IPS DF 19.7 (cell line): ENCODE results near the gene SKAP1.
"Not testable (repeated sequence)": the region's sequence is repeated elsewhere in the genome, so short reads cannot be mapped to it uniquely, and the experiment has no call there.

ENCODE experiments used
- DNase-seq: peaks from one replicate; pipeline ENCODE4 v3.0.0-alpha.2; 2013; ENCODE audit warnings: low read depth, low spot score

SKAP1 gene

GRCh38 chr17:48449335-48449734 lies 19.3 kb upstream of the SKAP1 start:
- DNase-seq = not testable (repeated sequence)

DNA sequence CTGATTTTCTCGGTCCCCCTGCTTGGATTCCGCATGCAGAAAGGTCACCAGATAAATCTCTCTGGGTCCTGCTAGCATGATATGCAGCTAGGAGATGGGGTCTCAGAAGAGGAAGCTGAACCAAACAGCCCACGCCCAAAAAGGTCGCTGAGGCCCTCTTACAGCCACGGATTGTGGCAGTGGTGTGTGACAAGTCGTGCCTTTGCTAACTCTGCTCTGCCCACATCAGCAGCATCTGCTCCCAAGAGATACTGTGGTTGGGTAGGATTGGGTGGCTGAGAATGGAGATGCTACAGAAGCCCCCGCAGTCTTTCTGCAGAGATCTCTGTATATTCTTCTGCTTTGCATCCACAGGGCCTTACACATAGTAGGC lies 15.2 kb upstream of the SKAP1 start:
- no peak for DNase-seq

DNA sequence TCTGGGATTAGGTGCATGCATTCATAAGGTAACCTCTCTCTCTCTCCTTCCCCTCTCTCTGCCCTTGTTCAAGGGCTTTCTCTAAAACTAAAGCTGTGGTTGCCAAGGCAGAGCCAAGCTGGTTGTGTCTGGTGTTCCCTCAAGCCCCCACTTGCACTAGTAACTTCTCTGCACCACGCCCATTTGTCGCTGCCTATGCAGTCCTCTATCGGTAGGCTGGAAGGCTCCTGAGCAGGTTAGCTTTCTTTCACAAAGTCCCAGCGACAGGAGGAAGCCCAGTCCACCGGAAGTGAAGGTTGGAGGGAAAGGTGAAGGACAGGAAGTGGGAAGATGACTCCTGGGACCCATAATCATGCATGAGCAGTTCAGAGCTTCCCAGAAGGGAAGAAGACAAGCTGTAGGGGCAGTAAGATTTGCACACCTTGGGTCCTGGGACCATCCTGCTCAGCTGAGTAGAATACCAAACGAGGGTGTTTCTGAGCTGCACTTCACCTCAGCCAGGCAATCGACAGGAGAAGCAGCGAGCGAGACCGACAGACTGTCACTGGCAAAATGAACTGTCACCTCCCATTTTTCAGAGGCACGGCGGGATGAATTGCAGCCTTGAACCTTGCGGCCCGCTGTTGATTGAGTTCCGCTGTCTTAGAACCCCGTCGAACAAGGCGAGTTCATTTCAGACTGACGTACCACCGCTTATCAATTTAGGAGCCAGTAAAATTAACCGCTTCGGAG lies 14.7 kb upstream of the SKAP1 start:
- no peak for DNase-seq

GRCh38 chr17:48443712-48444111 lies 13.7 kb upstream of the SKAP1 start:
- no peak for DNase-seq

DNA sequence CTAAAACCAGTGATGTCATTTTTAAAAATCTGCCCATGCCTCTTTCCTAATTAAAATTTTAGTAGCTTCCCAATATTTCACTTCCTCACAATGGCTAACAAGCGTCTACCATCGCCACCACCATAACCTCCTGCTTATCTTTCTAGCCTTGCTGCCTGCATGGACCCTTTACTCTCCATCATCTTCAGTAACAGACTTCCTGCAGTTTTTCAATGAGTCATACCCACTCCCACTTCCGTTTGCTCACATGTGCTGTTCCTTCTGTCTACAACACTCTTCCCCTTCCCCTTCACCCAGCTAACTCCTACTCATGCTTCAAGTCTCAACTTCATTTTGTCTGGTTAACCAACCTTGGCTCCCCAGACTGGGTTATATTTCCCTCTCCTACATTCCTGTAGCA lies 12.8 kb upstream of the SKAP1 start:
- no peak for DNase-seq

- DNase-seq = no peak
These were observed 11.8 kb upstream of the SKAP1 start for GRCh38 chr17:48441862-48442261.

- no peak for DNase-seq
These were observed 11.3 kb upstream of the SKAP1 start for GRCh38 chr17:48441231-48441711.

- no peak for DNase-seq
These were observed 10.7 kb upstream of the SKAP1 start for GRCh38 chr17:48440669-48441068.

GRCh38 chr17:48439875-48440505 lies 10.0 kb upstream of the SKAP1 start:
- DNase-seq = no peak

- no peak for DNase-seq
These were observed 9.3 kb upstream of the SKAP1 start for GRCh38 chr17:48439110-48439850.

- DNase-seq = no peak
These were observed 8.6 kb upstream of the SKAP1 start for GRCh38 chr17:48438516-48439061.

DNA sequence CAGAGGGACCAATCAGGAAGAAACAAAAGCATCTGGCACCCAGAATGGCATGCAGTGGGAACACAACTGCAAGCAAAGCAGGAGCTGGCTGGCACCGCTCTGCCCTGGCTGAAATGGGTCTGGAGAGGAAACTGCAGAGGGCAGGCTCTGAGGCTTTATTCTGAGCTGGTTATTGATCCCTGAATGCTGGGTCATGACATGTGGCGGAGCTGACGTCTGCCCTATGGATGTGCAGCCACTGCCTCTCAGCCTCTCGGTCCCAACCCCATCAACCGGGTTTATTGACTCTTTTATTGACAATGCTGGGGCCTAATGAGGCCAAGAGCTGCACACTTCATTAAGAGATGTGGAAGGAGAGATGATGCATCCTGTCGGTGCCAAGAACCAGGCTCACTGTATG lies 3.9 kb upstream of the SKAP1 start:
- DNase-seq = no peak

GRCh38 chr17:48432820-48433775 lies 3.1 kb upstream of the SKAP1 start:
- no peak for DNase-seq

DNA sequence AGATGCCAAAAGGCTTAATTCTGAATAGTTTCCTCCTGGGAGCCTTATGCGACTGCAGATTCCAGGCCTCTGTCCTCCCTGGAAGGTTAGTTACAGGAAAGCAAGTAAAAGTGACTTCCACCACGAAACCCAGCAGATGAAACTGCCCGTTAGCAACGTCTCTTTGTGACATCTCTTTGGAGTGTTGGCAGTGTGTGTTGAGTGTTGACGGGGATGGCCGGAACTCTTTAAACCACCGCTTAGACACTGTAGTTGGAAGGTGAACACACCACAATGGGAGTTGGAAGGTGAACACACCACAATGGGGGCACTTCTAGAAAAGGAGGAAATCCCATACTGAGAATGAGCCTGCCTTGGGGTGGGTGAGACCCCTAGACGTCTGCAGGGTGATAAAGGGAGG lies 858 bp downstream of the SKAP1 start:
- DNase-seq = no peak

DNA sequence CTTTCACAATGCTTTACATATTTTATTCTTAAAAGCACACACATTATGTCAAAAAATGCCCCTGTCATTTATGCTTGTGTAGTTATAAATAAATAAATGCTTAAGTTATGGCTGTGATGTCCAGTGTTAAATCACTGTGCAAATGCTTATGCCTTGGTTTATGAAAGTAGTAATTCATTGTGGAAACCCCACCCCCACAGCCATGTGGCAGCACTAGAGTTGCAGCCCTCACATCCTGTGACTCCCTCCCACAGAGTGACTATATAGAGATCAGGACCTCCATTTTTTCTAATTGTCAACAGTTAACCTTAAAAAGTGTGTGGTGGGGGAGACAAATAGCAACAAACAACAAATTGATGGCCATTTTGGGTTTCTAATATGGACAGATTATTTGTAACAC lies 2.4 kb downstream of the SKAP1 start:
- DNase-seq = no peak

- DNase-seq = no peak
These were observed 3.1 kb downstream of the SKAP1 start for GRCh38 chr17:48426761-48427500.

DNA sequence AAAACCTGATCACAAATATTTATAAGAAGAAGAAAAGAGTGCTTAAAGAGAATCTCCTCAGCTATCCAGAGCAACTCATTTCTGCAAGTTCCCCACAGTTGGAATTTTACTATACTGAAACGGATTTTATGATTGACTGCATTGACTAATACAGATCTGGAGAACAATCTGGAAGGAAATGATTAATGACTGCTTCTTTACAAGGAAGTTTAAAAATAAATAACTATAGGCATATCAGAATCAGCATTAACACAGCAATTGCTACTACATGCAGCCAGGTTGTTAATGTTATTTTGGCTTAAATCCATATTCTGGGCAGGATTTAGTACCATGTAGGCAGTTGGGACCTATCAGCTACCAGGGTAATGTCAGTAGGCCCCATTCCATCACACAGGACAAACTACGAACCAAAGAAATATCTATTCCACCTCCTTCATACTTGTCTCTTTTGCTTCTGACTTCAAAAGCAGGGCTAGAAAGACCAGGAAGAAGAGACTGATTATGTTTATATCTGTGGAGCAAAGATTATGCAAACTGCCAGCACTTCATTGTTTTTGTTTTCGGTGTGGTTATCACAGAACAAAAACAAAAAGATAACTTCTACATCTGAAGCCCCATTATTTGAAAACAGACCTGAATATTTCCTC lies 3.9 kb downstream of the SKAP1 start:
- no peak for DNase-seq

GRCh38 chr17:48422060-48422459 lies 8.0 kb downstream of the SKAP1 start:
- not testable (repeated sequence) for DNase-seq

GRCh38 chr17:48420823-48421222 lies 9.2 kb downstream of the SKAP1 start:
- DNase-seq = no peak

GRCh38 chr17:48416971-48417370 lies 13.0 kb downstream of the SKAP1 start:
- DNase-seq = no peak
